ENCODE results near the gene PIP5K1B. TPM values are rescaled to one million over a fixed set of nuclear protein-coding genes. Genes with fewer than 3 reads are reported as not detected.

Gene PIP5K1B
- total RNA-seq, 2 donors from 2014 or later, result 18.4 to 44.8 TPM

DNA sequence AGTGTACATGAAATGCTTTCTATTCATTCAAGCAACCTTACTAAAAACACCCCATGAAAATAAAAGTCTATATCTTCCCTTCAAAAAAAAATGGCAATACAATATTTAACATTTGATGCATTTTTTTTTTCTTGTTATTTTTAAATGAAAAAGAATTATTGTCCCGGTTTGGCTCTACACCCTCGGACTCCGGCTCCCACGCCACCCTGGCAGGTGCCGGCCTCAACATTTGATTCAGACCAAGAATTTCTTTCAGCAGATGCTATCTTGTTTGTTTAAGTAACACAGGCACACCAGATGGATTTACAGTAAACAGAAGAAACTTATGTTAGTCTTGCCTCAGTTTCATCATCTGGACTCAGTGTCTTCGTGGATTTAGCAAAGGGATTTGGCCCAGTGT lies 162.0 kb downstream of the PIP5K1B start:
- Histone ChIP-seq H3K9me3 (no peaks in the 10 kb centered on the region), H3K27me3 (no peaks in the 10 kb centered on the region), H3K4me1 (peaks cover 0 to 14% of the 10 kb centered on the region in 2 donors), H3K27ac (no peak overlapping the region), H3K4me3 (no peak overlapping the region), H3K36me3 (no peaks in the 10 kb centered on the region)
- DNase-seq (ENCODE audit: low spot score), result no peak
- TF ChIP-seq, protein P1, sequence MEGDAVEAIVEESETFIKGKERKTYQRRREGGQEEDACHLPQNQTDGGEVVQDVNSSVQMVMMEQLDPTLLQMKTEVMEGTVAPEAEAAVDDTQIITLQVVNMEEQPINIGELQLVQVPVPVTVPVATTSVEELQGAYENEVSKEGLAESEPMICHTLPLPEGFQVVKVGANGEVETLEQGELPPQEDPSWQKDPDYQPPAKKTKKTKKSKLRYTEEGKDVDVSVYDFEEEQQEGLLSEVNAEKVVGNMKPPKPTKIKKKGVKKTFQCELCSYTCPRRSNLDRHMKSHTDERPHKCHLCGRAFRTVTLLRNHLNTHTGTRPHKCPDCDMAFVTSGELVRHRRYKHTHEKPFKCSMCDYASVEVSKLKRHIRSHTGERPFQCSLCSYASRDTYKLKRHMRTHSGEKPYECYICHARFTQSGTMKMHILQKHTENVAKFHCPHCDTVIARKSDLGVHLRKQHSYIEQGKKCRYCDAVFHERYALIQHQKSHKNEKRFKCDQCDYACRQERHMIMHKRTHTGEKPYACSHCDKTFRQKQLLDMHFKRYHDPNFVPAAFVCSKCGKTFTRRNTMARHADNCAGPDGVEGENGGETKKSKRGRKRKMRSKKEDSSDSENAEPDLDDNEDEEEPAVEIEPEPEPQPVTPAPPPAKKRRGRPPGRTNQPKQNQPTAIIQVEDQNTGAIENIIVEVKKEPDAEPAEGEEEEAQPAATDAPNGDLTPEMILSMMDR (IDR thresholded peaks at IDR 0.05), result no peak

DNA sequence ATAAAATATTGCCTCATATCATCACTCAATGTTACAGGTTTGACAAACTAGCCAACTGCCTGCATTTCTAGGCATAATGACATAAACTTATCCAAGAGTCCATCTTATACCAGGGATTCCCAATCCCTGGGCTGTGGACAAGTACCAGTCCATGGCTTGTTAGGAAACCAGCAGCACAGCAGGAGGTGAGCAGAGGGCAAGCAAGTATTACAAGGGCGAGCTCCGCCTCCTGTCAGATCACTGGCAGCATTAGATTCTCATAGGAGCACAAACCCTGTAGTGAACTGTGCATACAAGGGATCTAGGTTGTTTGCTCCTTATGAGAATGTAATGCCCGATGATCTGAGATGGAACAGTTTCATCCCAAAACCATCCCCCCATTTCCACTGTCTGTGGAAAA lies 164.0 kb downstream of the PIP5K1B start:
- H3K4me3 ChIP-seq, result no peak overlapping the region
- H3K27me3 ChIP-seq, result no peaks in the 10 kb centered on the region
- no peak overlapping the region for H3K27ac ChIP-seq
- DNase-seq (ENCODE audit: low spot score), result no peak
- H3K36me3 ChIP-seq, result no peaks in the 10 kb centered on the region
- peaks cover 0 to 21% of the 10 kb centered on the region in 2 donors for H3K4me1 ChIP-seq
- TF ChIP-seq, protein P1 (IDR thresholded peaks at IDR 0.05), result no peak
- no peaks in the 10 kb centered on the region for H3K9me3 ChIP-seq

DNA sequence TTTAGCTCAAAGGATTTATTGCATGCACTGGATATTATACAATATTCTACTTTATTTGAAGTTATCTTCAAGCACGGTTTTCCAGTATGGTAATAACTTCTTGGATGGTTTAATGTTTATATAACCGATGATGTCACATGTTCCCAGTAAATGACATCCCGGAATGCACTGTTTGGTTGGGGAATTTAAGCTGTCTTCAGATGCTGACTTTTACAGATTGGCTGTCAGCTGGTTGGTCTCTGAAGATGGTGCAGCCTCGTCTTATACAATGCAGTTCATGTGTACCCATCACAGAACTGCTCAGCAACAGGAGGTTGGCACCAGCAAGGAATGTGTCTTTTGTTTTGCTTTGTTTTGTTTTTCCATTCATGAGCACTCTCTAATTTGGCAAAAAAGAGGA lies 165.0 kb downstream of the PIP5K1B start:
- H3K4me3 ChIP-seq, result no peak overlapping the region
- H3K36me3 ChIP-seq, result no peaks in the 10 kb centered on the region
- no peak overlapping the region for H3K27ac ChIP-seq
- H3K9me3 ChIP-seq, result no peaks in the 10 kb centered on the region
- no peak for DNase-seq (ENCODE audit: low spot score)
- TF ChIP-seq, protein P1 (IDR thresholded peaks at IDR 0.05), result no peak
- peaks cover 0 to 21% of the 10 kb centered on the region in 2 donors for H3K4me1 ChIP-seq
- no peaks in the 10 kb centered on the region for H3K27me3 ChIP-seq

GRCh38 chr9:68871236-68871635 lies 166.2 kb downstream of the PIP5K1B start:
- Histone ChIP-seq H3K36me3 (no peaks in the 10 kb centered on the region), H3K27me3 (no peaks in the 10 kb centered on the region), H3K9me3 (no peaks in the 10 kb centered on the region), H3K27ac (peak overlapping the region; percentile 65 to 74), H3K4me3 (no peak overlapping the region), H3K4me1 (peaks cover 0 to 21% of the 10 kb centered on the region in 2 donors)
- TF ChIP-seq, protein P1 (IDR thresholded peaks at IDR 0.05), result no peak
- DNase-seq (ENCODE audit: low spot score), result no peak

- TF ChIP-seq, protein P1 (IDR thresholded peaks at IDR 0.05), result no peak
- Histone ChIP-seq H3K4me1 (peaks cover 0 to 28% of the 10 kb centered on the region in 2 donors), H3K9me3 (no peaks in the 10 kb centered on the region), H3K27me3 (no peaks in the 10 kb centered on the region), H3K27ac (peak overlapping the region; percentile 65 to 74), H3K4me3 (no peak overlapping the region), H3K36me3 (no peaks in the 10 kb centered on the region)
- DNase-seq (ENCODE audit: low spot score), result no peak
Measured at GRCh38 chr9:68872026-68872501, 167.0 kb downstream of the PIP5K1B start.

DNA sequence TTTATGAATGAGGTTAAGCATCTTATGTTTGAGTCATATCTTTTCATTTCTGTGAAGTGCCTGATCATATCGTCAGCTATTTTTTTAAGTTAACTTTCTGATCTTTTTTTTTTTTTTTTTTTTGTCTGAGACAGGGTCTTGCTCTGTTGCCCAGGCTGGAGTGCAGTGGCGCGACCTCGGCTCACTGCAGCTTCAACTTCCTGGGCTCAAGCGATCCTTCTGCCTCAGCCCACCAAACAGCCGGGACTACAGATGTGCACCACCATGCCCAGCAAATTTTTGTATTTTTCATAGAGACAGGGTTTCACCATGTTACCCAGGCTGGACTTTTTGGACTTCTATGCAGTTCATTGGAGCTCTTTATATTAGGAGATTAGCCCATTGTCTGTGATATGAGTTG lies 168.1 kb downstream of the PIP5K1B start:
- TF ChIP-seq, protein P1 (IDR thresholded peaks at IDR 0.05), result no peak
- Histone ChIP-seq H3K4me3 (no peak overlapping the region), H3K27me3 (no peaks in the 10 kb centered on the region), H3K36me3 (no peaks in the 10 kb centered on the region), H3K9me3 (no peaks in the 10 kb centered on the region), H3K4me1 (peaks cover 0 to 28% of the 10 kb centered on the region in 2 donors), H3K27ac (peak overlapping the region; percentile 65 to 74)
- DNase-seq (ENCODE audit: low spot score), result no peak
